ENCODE measurements around the gene TCF12.

- TF ChIP-seq CTCF (IDR thresholded peaks at IDR 0.05; ENCODE audit: insufficient read depth, low read length), result no peak
- TF ChIP-seq POLR2AphosphoS5 (IDR thresholded peaks at IDR 0.05; ENCODE audit: low read depth), result no peak
- TF ChIP-seq SPI1 (IDR thresholded peaks at IDR 0.05; ENCODE audit: borderline replicate concordance, low read depth), result no peak
These were observed 53.6 kb downstream of the TCF12 start for GRCh38 chr15:56972016-56972415.

All from HL-60 (cell line).